ENCODE data around the gene RPL37A.

RPL37A gene

GRCh38 chr2:216490061-216490460 is 8.6 kb upstream of the RPL37A start:
- no peak for DNase-seq (ENCODE audit: low spot score)

- DNase-seq (ENCODE audit: low spot score): no peak
These were observed 6.6 kb upstream of the RPL37A start for GRCh38 chr2:216491793-216492596.

- DNase-seq (ENCODE audit: low spot score): no peak
These were observed 5.9 kb upstream of the RPL37A start for GRCh38 chr2:216492597-216493333.

GRCh38 chr2:216493334-216493685 is 5.3 kb upstream of the RPL37A start:
- DNase-seq (ENCODE audit: low spot score): no peak

- DNase-seq (ENCODE audit: low spot score): no peak
These were observed 3.0 kb upstream of the RPL37A start for GRCh38 chr2:216495656-216496055.

- DNase-seq (ENCODE audit: low spot score): no peak
These were observed 1.1 kb upstream of the RPL37A start for GRCh38 chr2:216497382-216498069.

- DNase-seq (ENCODE audit: low spot score): no peak
These were observed 620 bp upstream of the RPL37A start for GRCh38 chr2:216498070-216498378.

GRCh38 chr2:216499641-216500218 is 1.1 kb downstream of the RPL37A start:
- no peak for DNase-seq (ENCODE audit: low spot score)

GRCh38 chr2:216500572-216500971 is 1.9 kb downstream of the RPL37A start:
- DNase-seq (ENCODE audit: low spot score): no peak

- no peak for DNase-seq (ENCODE audit: low spot score)
These were observed 3.2 kb downstream of the RPL37A start for GRCh38 chr2:216501854-216502253.

GRCh38 chr2:216502381-216503158 is 3.9 kb downstream of the RPL37A start:
- DNase-seq (ENCODE audit: low spot score): no peak

- no peak for DNase-seq (ENCODE audit: low spot score)
These were observed 4.5 kb downstream of the RPL37A start for GRCh38 chr2:216503159-216503629.

GRCh38 chr2:216503697-216504375 is 5.2 kb downstream of the RPL37A start:
- no peak for DNase-seq (ENCODE audit: low spot score)

GRCh38 chr2:216504376-216504762 is 5.7 kb downstream of the RPL37A start:
- no peak for DNase-seq (ENCODE audit: low spot score)

- DNase-seq (ENCODE audit: low spot score): no peak
These were observed 6.8 kb downstream of the RPL37A start for GRCh38 chr2:216505133-216506106.

GRCh38 chr2:216507220-216508160 is 8.8 kb downstream of the RPL37A start:
- no peak for DNase-seq (ENCODE audit: low spot score)

GRCh38 chr2:216508229-216508628 is 9.6 kb downstream of the RPL37A start:
- no peak for DNase-seq (ENCODE audit: low spot score)

- DNase-seq (ENCODE audit: low spot score): no peak
These were observed 18.2 kb downstream of the RPL37A start for GRCh38 chr2:216516730-216517350.

Data from left forelimb (tissue), 1 donor.